Measurements from ENCODE around the gene SNAPC4.
"Not testable (repeated sequence)": the region's sequence is repeated elsewhere in the genome, so short reads cannot be mapped to it uniquely, and the experiment has no call there.

The SNAPC4 gene

DNA sequence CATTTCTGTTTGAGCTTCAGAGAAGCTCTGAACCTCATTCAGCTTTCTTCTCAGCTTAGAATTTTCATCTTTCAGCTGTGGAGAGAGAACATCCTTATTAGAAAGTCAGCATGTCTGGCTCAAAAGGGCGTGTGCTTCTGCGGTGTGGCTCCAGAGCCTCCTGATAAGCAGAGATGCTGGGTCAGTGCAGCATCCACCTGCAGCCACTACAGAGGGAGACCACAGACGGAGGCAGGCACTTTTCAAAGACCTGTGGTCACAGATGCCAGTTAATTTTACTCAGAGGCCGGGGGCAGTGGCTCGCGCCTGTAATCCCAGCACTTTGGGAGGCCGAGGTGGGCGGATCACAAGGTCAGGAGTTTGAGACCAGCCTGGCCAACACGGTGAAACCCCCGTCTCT lies 5.9 kb upstream of the SNAPC4 start:
- H3K27me3 ChIP-seq (ENCODE audit: low read depth, low read length); H3K27ac ChIP-seq (ENCODE audit: low read length); H3K9me3 ChIP-seq (ENCODE audit: control insufficient read depth in 1 of 2, low read length in 2 of 2); H3K4me3 ChIP-seq (ENCODE audit: low read depth in 1 of 2, low read length in 2 of 2): not testable (repeated sequence)
- peaks cover 6 to 36% of the 10 kb centered on the region in 2 donors for H3K36me3 ChIP-seq (ENCODE audit: control insufficient read depth in 1 of 2, insufficient read depth in 2 of 2, low read length in 2 of 2)
- peaks cover 0 to 12% of the 10 kb centered on the region in 2 donors for H3K4me1 ChIP-seq (ENCODE audit: control insufficient read depth in 1 of 2, insufficient read depth in 2 of 2, low read length in 2 of 2)

DNA sequence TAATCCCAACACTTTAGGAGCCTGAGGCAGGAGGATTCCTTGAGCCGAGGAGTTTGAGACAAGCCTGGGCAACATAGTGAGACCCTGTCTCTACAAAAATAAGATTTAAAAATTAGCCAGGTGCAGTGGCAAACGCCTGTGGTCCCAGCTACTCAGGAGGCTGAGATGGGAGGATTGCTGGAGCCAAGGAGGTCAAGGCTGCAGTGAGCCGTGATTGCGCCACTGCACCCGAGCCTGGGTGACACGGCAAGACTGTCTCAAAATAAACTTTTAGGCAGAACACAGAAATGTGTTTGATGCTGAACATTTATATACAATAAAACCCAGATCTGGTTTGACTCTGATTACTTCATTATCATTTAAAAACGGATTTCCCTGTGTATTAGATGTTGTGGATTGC lies 5.5 kb upstream of the SNAPC4 start:
- Histone ChIP-seq H3K27ac (ENCODE audit: low read length) (no peak overlapping the region), H3K4me1 (ENCODE audit: control insufficient read depth in 1 of 2, insufficient read depth in 2 of 2, low read length in 2 of 2) (peaks cover 0 to 14% of the 10 kb centered on the region in 2 donors)

DNA sequence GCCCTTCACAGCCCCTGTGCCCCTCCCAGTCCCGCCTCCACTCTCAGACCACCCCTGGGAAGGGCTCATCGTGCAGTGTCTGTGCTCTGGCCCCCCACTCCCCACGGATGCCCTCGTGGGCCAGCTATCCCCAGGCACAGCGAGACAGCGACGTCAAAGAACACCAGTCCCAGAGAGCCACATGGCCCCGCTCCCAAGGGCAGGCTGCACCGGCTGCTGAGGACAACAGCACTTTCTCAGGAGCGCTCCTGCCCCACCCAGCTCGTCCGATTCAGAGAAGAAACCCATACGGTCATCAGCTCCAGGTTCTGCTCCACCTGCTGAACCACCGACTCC lies 4.8 kb upstream of the SNAPC4 start:
- H3K9me3 ChIP-seq (ENCODE audit: control insufficient read depth in 1 of 2, low read length in 2 of 2) = no peaks in the 10 kb centered on the region
- H3K4me1 ChIP-seq (ENCODE audit: control insufficient read depth in 1 of 2, insufficient read depth in 2 of 2, low read length in 2 of 2) = peaks cover 0 to 14% of the 10 kb centered on the region in 2 donors
- H3K27me3 ChIP-seq (ENCODE audit: low read depth, low read length) = no peaks in the 10 kb centered on the region
- no peak overlapping the region for H3K4me3 ChIP-seq (ENCODE audit: low read depth in 1 of 2, low read length in 2 of 2)
- H3K36me3 ChIP-seq (ENCODE audit: control insufficient read depth in 1 of 2, insufficient read depth in 2 of 2, low read length in 2 of 2) = peaks cover 6 to 36% of the 10 kb centered on the region in 2 donors
- H3K27ac ChIP-seq (ENCODE audit: low read length) = no peak overlapping the region

More for the DNA sequence above, 5.5 kb upstream of the SNAPC4 start:
- Histone ChIP-seq H3K9me3 (ENCODE audit: control insufficient read depth in 1 of 2, low read length in 2 of 2) (no peaks in the 10 kb centered on the region), H3K4me3 (ENCODE audit: low read depth in 1 of 2, low read length in 2 of 2) (no peak overlapping the region), H3K27me3 (ENCODE audit: low read depth, low read length) (no peaks in the 10 kb centered on the region), H3K36me3 (ENCODE audit: control insufficient read depth in 1 of 2, insufficient read depth in 2 of 2, low read length in 2 of 2) (peaks cover 6 to 36% of the 10 kb centered on the region in 2 donors)

DNA sequence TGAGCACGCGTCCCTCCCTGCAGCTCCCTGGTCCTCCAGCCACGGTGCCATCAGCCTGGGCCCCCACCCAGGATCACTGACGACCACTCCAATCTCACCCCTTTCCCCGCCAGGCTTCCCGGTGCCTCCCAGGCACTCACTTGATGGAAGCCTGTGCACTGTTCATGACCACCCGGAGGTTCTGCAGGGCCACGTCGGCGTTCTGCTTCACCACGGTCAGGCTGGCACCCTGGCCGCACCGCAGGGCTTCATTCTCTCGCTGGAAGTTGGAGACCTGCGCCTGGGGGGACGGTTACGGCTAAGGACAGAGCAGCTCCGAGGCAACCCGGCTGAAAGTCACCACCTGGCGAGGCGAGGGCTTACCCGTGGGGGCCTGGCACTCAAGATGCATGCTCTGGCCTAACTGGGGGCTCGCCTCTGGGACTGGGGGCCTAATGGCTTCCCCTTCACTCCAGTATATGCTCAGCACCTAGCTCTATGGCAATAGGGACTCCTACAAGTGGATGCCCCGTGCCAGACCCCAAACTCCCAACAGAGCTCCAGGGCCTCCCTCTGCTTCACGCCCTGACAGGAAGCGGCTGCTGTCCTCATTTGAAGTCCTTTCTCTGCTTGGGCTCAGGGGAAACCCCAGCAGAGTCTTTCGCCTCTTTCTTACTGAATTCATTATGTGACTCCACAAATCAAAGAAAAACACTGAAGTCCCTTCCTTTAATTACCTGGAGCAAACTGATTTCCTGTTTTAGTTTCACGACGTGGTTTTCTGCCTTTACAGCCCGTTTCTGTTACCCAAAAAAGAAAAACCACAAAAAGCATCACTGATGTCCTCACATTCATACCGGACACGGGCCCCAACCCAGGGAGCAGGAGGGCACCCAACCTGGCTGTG lies 4.2 kb upstream of the SNAPC4 start:
- H3K4me3 ChIP-seq (ENCODE audit: low read depth in 1 of 2, low read length in 2 of 2) = no peak overlapping the region

DNA sequence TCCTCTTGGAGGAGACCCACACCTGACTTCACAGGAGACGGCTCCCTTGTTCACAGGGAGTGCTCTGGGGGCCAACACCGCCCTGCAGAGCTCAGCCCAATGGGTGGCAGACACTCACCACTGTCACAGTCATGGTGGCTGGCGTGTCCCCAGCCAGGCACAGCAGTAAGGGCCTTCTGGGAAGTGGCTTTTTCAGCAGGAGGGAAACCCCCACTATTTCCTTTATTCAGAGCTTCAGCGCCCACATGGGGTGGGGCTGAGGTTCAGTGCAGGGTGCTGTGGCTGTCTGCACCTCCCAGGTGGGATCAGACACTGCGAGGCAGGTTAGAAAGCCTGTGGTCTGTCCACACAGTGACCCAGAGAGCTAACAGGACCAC lies 3.6 kb upstream of the SNAPC4 start:
- peaks cover 6 to 36% of the 10 kb centered on the region in 2 donors for H3K36me3 ChIP-seq (ENCODE audit: control insufficient read depth in 1 of 2, insufficient read depth in 2 of 2, low read length in 2 of 2)
- peaks cover 0 to 16% of the 10 kb centered on the region in 2 donors for H3K4me1 ChIP-seq (ENCODE audit: control insufficient read depth in 1 of 2, insufficient read depth in 2 of 2, low read length in 2 of 2)

More for the DNA sequence above, 4.2 kb upstream of the SNAPC4 start:
- no peaks in the 10 kb centered on the region for H3K27me3 ChIP-seq (ENCODE audit: low read depth, low read length)
- no peaks in the 10 kb centered on the region for H3K9me3 ChIP-seq (ENCODE audit: control insufficient read depth in 1 of 2, low read length in 2 of 2)
- H3K36me3 ChIP-seq (ENCODE audit: control insufficient read depth in 1 of 2, insufficient read depth in 2 of 2, low read length in 2 of 2) = peaks cover 6 to 36% of the 10 kb centered on the region in 2 donors
- no peak overlapping the region for H3K27ac ChIP-seq (ENCODE audit: low read length)
- peaks cover 0 to 13% of the 10 kb centered on the region in 2 donors for H3K4me1 ChIP-seq (ENCODE audit: control insufficient read depth in 1 of 2, insufficient read depth in 2 of 2, low read length in 2 of 2)

DNA sequence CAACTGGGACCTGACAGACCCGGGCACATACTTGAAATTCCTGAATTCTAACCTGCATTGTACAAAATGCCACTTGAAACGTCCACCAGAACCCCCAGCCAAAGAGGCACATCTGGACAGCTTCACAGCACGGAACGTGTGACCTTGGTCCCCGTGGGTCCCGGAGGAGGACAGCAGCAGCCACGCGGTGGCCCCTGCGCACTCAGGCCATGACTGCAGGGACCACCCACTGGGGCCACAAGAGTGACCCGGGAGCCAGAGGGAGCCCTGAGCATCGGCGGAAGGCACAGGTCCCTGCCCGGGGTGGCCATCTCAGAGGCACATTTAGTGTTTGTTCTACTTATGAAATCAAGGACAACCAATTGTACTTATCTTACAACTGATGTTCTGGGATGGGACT lies 2.1 kb upstream of the SNAPC4 start:
- Histone ChIP-seq H3K27ac (ENCODE audit: low read length) (no peak overlapping the region), H3K36me3 (ENCODE audit: control insufficient read depth in 1 of 2, insufficient read depth in 2 of 2, low read length in 2 of 2) (peaks cover 8 to 32% of the 10 kb centered on the region in 2 donors), H3K4me1 (ENCODE audit: control insufficient read depth in 1 of 2, insufficient read depth in 2 of 2, low read length in 2 of 2) (peaks cover 0 to 17% of the 10 kb centered on the region in 2 donors), H3K27me3 (ENCODE audit: low read depth, low read length) (no peaks in the 10 kb centered on the region), H3K4me3 (ENCODE audit: low read depth in 1 of 2, low read length in 2 of 2) (no peak overlapping the region), H3K9me3 (ENCODE audit: control insufficient read depth in 1 of 2, low read length in 2 of 2) (no peaks in the 10 kb centered on the region)

More for the DNA sequence above, 3.6 kb upstream of the SNAPC4 start:
- Histone ChIP-seq H3K27ac (ENCODE audit: low read length) (no peak overlapping the region), H3K4me3 (ENCODE audit: low read depth in 1 of 2, low read length in 2 of 2) (no peak overlapping the region), H3K9me3 (ENCODE audit: control insufficient read depth in 1 of 2, low read length in 2 of 2) (no peaks in the 10 kb centered on the region), H3K27me3 (ENCODE audit: low read depth, low read length) (no peaks in the 10 kb centered on the region)

DNA sequence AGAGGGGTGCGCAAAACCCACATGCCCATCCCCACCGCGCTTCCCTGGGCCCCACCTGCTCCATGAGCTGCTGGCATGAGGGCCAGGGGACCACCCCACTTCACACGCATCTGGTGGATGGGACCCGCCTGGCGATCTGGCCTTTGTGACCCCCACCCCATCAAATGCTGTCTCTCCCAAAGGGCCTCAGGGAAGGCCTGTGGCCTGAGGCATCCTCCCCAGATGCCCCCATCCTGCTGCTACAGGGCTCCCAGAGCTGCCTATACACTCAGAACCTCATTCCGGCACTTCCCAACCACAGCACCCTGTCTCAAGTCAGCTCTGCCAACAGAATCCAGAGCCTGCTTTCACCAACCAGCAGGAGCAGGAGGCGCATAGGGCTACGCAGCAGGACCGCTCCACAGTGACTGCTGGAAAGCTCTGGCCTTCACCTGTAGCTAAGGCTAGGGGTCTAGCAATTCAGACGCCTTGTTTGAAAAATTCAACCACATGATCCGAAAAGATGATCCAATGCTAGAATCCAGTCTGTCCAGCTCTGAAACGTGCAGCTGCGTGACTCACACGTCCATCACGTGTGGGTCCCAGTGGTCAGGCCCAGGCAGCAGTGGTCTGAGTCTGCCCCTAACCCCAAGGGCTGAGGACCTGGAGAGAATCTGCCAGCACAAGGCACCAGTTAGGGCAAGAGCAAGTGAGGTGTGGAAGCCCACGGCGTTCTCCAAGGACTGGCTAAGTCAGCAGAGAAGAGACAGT lies 1.4 kb upstream of the SNAPC4 start:
- no peaks in the 10 kb centered on the region for H3K27me3 ChIP-seq (ENCODE audit: low read depth, low read length)
- H3K36me3 ChIP-seq (ENCODE audit: control insufficient read depth in 1 of 2, insufficient read depth in 2 of 2, low read length in 2 of 2) = peaks cover 11 to 36% of the 10 kb centered on the region in 2 donors
- peaks cover 0 to 17% of the 10 kb centered on the region in 2 donors for H3K4me1 ChIP-seq (ENCODE audit: control insufficient read depth in 1 of 2, insufficient read depth in 2 of 2, low read length in 2 of 2)

DNA sequence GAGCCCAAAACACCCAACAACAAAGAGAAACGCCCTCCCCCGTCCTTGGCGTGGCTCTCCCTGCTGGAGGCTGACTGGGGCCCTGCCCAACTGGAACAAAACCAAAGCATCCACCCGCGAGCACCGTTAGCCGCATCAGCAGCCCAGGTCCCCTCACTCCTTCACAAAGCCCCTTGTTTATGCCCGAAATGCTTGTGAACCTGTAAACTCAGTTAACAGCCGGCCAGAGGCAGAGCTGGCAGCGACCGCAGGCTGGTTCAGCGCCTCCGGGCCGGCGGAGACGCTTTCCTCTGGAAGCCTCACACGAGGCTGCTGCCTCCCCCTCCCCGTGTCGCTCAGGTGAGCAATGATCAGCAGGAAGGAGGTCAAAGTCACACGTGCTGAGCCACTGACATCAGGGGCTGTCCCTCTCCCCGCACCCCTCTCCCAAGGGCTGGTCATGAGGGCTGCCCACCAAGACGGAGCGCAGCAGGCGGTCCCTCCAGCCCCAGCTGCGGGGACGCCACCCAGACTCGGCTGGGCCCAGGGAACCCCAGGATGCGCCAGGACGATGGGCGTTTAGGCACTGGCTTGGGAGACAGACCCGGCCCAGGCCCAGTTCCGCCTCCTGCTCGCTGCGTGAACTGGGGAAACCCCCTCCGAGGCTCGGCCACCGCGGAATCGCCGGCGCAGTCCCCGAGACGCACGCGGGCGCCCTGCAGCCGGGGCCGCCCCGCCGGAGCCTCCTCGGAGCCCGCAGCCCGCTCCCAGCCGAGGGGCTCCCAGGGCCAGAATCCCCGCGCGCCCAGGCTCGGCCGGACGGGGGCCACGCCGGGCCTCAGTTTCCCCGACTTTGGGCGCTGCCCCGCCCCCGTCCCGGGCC lies 563 bp downstream of the SNAPC4 start:
- Histone ChIP-seq H3K4me3 (ENCODE audit: low read depth in 1 of 2, low read length in 2 of 2) (peak overlapping the region; percentile 66 to 96), H3K9me3 (ENCODE audit: control insufficient read depth in 1 of 2, low read length in 2 of 2) (no peaks in the 10 kb centered on the region), H3K36me3 (ENCODE audit: control insufficient read depth in 1 of 2, insufficient read depth in 2 of 2, low read length in 2 of 2) (peaks cover 14 to 38% of the 10 kb centered on the region in 2 donors), H3K4me1 (ENCODE audit: control insufficient read depth in 1 of 2, insufficient read depth in 2 of 2, low read length in 2 of 2) (peaks cover 0 to 17% of the 10 kb centered on the region in 2 donors), H3K27ac (ENCODE audit: low read length) (no peak overlapping the region), H3K27me3 (ENCODE audit: low read depth, low read length) (no peaks in the 10 kb centered on the region)

More for the DNA sequence above, 1.4 kb upstream of the SNAPC4 start:
- Histone ChIP-seq H3K9me3 (ENCODE audit: control insufficient read depth in 1 of 2, low read length in 2 of 2) (no peaks in the 10 kb centered on the region), H3K4me3 (ENCODE audit: low read depth in 1 of 2, low read length in 2 of 2) (no peak overlapping the region), H3K27ac (ENCODE audit: low read length) (no peak overlapping the region)

DNA sequence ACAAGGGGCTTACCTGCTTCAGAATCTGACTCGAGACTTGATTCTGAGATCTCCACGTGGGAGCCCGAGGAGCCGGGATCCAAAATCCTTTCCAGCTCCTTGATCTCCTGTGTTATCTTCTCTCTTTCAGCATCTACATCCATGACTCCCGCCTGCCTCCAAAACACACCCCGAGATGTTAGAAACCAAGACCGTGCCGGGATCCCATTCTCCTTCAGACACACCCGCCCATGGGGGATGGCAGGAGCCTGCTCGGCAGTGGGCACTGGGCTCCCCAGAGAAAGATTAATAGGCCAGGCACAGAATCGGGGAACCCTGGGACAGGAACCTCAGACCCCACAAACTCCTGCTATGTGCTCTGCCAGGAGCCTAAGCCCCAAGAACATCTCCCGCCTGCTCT lies 1.7 kb downstream of the SNAPC4 start:
- no peak overlapping the region for H3K27ac ChIP-seq (ENCODE audit: low read length)
- H3K36me3 ChIP-seq (ENCODE audit: control insufficient read depth in 1 of 2, insufficient read depth in 2 of 2, low read length in 2 of 2) = peaks cover 14 to 40% of the 10 kb centered on the region in 2 donors
- H3K27me3 ChIP-seq (ENCODE audit: low read depth, low read length) = no peaks in the 10 kb centered on the region
- no peaks in the 10 kb centered on the region for H3K9me3 ChIP-seq (ENCODE audit: control insufficient read depth in 1 of 2, low read length in 2 of 2)
- no peak overlapping the region for H3K4me3 ChIP-seq (ENCODE audit: low read depth in 1 of 2, low read length in 2 of 2)
- H3K4me1 ChIP-seq (ENCODE audit: control insufficient read depth in 1 of 2, insufficient read depth in 2 of 2, low read length in 2 of 2) = peaks cover 0 to 17% of the 10 kb centered on the region in 2 donors

DNA sequence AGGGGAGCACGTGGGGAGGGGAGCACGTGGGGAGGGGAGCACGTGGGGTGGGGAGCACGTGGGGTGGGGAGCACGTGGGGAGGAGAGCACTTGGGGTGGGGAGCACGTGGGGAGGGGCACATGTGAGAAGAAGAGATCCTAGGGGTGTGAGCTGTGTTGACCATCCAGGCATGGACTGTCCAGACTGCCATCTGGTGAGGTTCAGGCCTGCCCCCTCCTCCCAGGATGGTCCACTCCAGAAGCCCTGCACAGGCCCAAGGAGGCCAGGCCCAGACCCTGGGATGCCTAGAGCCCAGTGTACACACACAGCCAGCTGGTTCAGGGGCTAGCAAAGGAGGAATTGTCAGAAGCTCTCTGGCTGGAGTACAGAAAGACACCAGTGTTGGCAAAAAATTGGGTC lies 2.3 kb downstream of the SNAPC4 start:
- Histone ChIP-seq H3K27me3 (ENCODE audit: low read depth, low read length) (no peaks in the 10 kb centered on the region), H3K4me1 (ENCODE audit: control insufficient read depth in 1 of 2, insufficient read depth in 2 of 2, low read length in 2 of 2) (peaks cover 0 to 17% of the 10 kb centered on the region in 2 donors), H3K4me3 (ENCODE audit: low read depth in 1 of 2, low read length in 2 of 2) (no peak overlapping the region), H3K36me3 (ENCODE audit: control insufficient read depth in 1 of 2, insufficient read depth in 2 of 2, low read length in 2 of 2) (peaks cover 15 to 47% of the 10 kb centered on the region in 2 donors), H3K9me3 (ENCODE audit: control insufficient read depth in 1 of 2, low read length in 2 of 2) (no peaks in the 10 kb centered on the region), H3K27ac (ENCODE audit: low read length) (no peak overlapping the region)

DNA sequence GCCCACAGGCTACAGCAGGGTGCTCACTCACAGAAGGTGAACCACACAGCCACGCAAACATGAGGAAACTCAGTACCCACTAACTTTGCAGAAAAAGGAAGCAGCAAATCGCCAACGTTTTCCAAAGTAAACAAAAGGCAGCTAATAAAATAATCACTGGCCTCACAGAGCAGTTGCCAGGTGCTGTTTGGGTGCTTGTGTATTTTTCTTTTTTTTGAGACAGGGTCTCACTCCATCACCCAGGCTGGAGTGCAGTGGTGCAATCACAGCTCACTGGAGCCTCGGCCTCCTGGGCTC lies 3.8 kb downstream of the SNAPC4 start:
- H3K36me3 ChIP-seq (ENCODE audit: control insufficient read depth in 1 of 2, insufficient read depth in 2 of 2, low read length in 2 of 2) = peaks cover 29 to 62% of the 10 kb centered on the region in 2 donors
- H3K9me3 ChIP-seq (ENCODE audit: control insufficient read depth in 1 of 2, low read length in 2 of 2) = no peaks in the 10 kb centered on the region
- no peak overlapping the region for H3K27ac ChIP-seq (ENCODE audit: low read length)
- peaks cover 0 to 17% of the 10 kb centered on the region in 2 donors for H3K4me1 ChIP-seq (ENCODE audit: control insufficient read depth in 1 of 2, insufficient read depth in 2 of 2, low read length in 2 of 2)
- no peaks in the 10 kb centered on the region for H3K27me3 ChIP-seq (ENCODE audit: low read depth, low read length)
- no peak overlapping the region for H3K4me3 ChIP-seq (ENCODE audit: low read depth in 1 of 2, low read length in 2 of 2)

Measured in muscle layer of duodenum (tissue), 2 donors.